ENCODE results near the gene RUNX1. TPM values are rescaled to one million over a fixed set of nuclear protein-coding genes. Genes with fewer than 3 reads are reported as not detected.

The RUNX1 gene
- total and polyA plus RNA-seq, 2 of the 13 experiments (the other 11 are each of a cell fraction or from before 2014, with no cell fraction given): 5.4 to 6.4 TPM

DNA sequence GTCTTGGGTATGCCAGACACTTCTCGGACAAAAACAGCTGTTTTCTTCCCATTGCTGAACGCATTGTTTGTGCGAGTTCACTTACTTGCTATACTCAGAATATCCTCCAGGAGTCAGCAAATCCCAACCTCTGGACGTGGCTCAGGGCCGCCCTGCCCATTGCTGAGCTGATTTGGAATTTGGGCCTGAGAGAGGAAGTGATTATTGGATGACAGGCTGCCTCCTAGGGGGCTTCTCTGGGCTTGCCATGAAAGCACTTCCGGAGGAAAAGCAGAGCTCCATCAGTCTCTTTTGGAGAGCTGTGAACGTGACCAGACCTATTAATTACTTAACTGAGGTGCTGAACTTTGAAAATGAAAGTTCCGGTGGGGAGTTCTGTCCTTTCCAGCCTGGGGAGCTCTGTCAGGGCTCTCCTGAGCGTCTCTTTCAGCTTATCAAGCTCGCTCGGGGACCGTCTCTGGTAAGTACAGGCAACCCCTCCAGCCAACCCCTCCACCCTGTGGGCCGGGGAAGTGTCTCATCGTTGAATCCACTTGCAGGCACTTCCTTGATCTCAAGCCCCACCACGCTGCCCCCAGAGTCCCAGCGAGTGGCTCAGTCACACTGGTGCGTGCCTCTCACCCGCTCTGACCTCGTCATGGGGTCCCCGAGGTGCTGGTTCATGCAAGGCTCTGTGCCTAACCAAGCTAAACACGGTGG, 303.4 kb downstream of the RUNX1 start (continued):
- TF ChIP-seq, protein P1, sequence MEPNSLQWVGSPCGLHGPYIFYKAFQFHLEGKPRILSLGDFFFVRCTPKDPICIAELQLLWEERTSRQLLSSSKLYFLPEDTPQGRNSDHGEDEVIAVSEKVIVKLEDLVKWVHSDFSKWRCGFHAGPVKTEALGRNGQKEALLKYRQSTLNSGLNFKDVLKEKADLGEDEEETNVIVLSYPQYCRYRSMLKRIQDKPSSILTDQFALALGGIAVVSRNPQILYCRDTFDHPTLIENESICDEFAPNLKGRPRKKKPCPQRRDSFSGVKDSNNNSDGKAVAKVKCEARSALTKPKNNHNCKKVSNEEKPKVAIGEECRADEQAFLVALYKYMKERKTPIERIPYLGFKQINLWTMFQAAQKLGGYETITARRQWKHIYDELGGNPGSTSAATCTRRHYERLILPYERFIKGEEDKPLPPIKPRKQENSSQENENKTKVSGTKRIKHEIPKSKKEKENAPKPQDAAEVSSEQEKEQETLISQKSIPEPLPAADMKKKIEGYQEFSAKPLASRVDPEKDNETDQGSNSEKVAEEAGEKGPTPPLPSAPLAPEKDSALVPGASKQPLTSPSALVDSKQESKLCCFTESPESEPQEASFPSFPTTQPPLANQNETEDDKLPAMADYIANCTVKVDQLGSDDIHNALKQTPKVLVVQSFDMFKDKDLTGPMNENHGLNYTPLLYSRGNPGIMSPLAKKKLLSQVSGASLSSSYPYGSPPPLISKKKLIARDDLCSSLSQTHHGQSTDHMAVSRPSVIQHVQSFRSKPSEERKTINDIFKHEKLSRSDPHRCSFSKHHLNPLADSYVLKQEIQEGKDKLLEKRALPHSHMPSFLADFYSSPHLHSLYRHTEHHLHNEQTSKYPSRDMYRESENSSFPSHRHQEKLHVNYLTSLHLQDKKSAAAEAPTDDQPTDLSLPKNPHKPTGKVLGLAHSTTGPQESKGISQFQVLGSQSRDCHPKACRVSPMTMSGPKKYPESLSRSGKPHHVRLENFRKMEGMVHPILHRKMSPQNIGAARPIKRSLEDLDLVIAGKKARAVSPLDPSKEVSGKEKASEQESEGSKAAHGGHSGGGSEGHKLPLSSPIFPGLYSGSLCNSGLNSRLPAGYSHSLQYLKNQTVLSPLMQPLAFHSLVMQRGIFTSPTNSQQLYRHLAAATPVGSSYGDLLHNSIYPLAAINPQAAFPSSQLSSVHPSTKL (CRISPR knock-in tag; IDR thresholded peaks at IDR 0.05): peak; percentile 58; the same call in 1 of the 2 replicates
- no peak for TF ChIP-seq ZNF326 (CRISPR knock-in tag; IDR thresholded peaks at IDR 0.05; ENCODE audit: borderline replicate concordance)
- TF ChIP-seq PCBP2 (optimal IDR thresholded peaks at IDR 0.05; ENCODE audit: low read depth, low read length, poor library complexity, severe bottlenecking): no peak
- TF ChIP-seq, protein P2, sequence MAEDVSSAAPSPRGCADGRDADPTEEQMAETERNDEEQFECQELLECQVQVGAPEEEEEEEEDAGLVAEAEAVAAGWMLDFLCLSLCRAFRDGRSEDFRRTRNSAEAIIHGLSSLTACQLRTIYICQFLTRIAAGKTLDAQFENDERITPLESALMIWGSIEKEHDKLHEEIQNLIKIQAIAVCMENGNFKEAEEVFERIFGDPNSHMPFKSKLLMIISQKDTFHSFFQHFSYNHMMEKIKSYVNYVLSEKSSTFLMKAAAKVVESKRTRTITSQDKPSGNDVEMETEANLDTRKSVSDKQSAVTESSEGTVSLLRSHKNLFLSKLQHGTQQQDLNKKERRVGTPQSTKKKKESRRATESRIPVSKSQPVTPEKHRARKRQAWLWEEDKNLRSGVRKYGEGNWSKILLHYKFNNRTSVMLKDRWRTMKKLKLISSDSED (CRISPR knock-in tag; IDR thresholded peaks at IDR 0.05): no peak
- TF ChIP-seq RARG (CRISPR knock-in tag; IDR thresholded peaks at IDR 0.05; ENCODE audit: low read depth): no peak
- no peak for TF ChIP-seq ZNF446 (CRISPR knock-in tag; IDR thresholded peaks at IDR 0.05)
- TF ChIP-seq, protein P3, sequence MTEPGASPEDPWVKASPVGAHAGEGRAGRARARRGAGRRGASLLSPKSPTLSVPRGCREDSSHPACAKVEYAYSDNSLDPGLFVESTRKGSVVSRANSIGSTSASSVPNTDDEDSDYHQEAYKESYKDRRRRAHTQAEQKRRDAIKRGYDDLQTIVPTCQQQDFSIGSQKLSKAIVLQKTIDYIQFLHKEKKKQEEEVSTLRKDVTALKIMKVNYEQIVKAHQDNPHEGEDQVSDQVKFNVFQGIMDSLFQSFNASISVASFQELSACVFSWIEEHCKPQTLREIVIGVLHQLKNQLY (CRISPR knock-in tag; IDR thresholded peaks at IDR 0.05): no peak
- no peak for TF ChIP-seq ZNF510 (CRISPR knock-in tag; IDR thresholded peaks at IDR 0.05; ENCODE audit: low read depth)
- TF ChIP-seq TOPORS (CRISPR knock-in tag; IDR thresholded peaks at IDR 0.05): no peak
- TF ChIP-seq HNF4A (CRISPR knock-in tag; IDR thresholded peaks at IDR 0.05): peak; percentile 67
- no peak for TF ChIP-seq ZBTB7A (CRISPR knock-in tag; IDR thresholded peaks at IDR 0.05)
- no peak for TF ChIP-seq MBNL3 (CRISPR knock-in tag; conservative IDR thresholded peaks at IDR 0.05)
- TF ChIP-seq, protein P4, sequence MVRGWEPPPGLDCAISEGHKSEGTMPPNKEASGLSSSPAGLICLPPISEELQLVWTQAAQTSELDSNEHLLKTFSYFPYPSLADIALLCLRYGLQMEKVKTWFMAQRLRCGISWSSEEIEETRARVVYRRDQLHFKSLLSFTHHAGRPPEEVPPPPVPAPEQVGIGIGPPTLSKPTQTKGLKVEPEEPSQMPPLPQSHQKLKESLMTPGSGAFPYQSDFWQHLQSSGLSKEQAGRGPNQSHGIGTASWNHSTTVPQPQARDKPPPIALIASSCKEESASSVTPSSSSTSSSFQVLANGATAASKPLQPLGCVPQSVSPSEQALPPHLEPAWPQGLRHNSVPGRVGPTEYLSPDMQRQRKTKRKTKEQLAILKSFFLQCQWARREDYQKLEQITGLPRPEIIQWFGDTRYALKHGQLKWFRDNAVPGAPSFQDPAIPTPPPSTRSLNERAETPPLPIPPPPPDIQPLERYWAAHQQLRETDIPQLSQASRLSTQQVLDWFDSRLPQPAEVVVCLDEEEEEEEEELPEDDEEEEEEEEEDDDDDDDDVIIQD (CRISPR knock-in tag; IDR thresholded peaks at IDR 0.05; ENCODE audit: low read depth): no peak
- peak; percentile 43; the same call in 1 of the 2 replicates for TF ChIP-seq SPEN (CRISPR knock-in tag; IDR thresholded peaks at IDR 0.05; ENCODE audit: low read depth)
- TF ChIP-seq ZNF605 (CRISPR knock-in tag; IDR thresholded peaks at IDR 0.05): no peak; the same call in 1 of the 2 replicates
- TF ChIP-seq, protein P5, sequence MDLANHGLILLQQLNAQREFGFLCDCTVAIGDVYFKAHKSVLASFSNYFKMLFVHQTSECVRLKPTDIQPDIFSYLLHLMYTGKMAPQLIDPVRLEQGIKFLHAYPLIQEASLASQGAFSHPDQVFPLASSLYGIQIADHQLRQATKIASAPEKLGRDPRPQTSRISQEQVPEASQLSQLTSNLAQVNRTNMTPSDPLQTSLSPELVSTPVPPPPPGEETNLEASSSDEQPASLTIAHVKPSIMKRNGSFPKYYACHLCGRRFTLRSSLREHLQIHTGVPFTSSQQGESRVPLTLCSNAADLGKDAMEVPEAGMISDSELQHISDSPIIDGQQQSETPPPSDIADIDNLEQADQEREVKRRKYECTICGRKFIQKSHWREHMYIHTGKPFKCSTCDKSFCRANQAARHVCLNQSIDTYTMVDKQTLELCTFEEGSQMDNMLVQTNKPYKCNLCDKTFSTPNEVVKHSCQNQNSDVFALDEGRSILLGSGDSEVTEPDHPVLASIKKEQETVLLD (CRISPR knock-in tag; IDR thresholded peaks at IDR 0.05; ENCODE audit: low read depth): no peak
- TF ChIP-seq, protein P6, sequence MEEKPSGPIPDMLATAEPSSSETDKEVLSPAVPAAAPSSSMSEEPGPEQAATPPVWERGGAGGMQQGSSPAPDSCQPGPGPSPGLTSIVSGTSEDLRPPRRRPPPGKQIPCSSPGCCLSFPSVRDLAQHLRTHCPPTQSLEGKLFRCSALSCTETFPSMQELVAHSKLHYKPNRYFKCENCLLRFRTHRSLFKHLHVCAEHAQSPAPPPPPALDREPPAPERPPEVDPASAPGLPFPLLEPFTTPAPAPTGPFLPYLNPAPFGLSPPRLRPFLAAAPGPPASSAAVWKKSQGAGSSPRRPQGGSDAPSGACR (CRISPR knock-in tag; IDR thresholded peaks at IDR 0.05): no peak
- TF ChIP-seq BCL6 (CRISPR knock-in tag; IDR thresholded peaks at IDR 0.05): peak; percentile 56; the same call in 1 of the 2 replicates
- no peak for TF ChIP-seq ZNF138 (CRISPR knock-in tag; IDR thresholded peaks at IDR 0.05; ENCODE audit: low read depth)
- TF ChIP-seq AKAP8 (CRISPR knock-in tag; IDR thresholded peaks at IDR 0.05): 0 out of 2 replicates have a peak, but pooled peaks have one; percentile 50
- no peak for TF ChIP-seq ZNF850 (CRISPR knock-in tag; conservative IDR thresholded peaks at IDR 0.05)

Measured in HepG2 (cell line).